CD14-positive monocyte (primary cell): Measurements from ENCODE around the gene SPTBN5. TPM values are rescaled to one million over a fixed set of nuclear protein-coding genes. Genes with fewer than 3 reads are reported as not detected.

Source experiments
- DNase-seq, 3 donors: peaks; one replicate each; pipeline ENCODE4 v3.0.0-alpha.2; 2011 to 2022
- H2AFZ ChIP-seq: 2 replicates; pipeline ENCODE4 v1.6.0; 2012; ENCODE audit warnings: mild to moderate bottlenecking, low read depth, low read length, inconsistent platforms; ENCODE audit not compliant: insufficient read depth, poor library complexity, severe bottlenecking
- H3K27ac ChIP-seq, 2 donors: 1 replicate in 1 of 2; 2 replicates in 1 of 2; pipeline ENCODE4 v1.5.1; 2012 to 2013; ENCODE audit warnings: low read length in 2 of 2, control low read depth in 1 of 2, inconsistent platforms in 1 of 2, low read depth in 1 of 2, mild to moderate bottlenecking in 1 of 2
- H3K27me3 ChIP-seq, 2 donors: one replicate each; pipeline versions ENCODE4 v1.6.0 to v1.6.1; 2011 to 2013; ENCODE audit warnings: low read length in 2 of 2; ENCODE audit not compliant: control insufficient read depth in 2 of 2, insufficient read depth in 2 of 2
- H3K36me3 ChIP-seq, 2 donors: replicated peaks in 1 of 2; 1 replicate in 1 of 2; 2 replicates in 1 of 2; pipeline versions ENCODE4 v1.5.1 to v1.6.1; 2012 to 2013; ENCODE audit warnings: low read length in 2 of 2, control low read depth in 1 of 2, inconsistent platforms in 1 of 2, mild to moderate bottlenecking in 1 of 2; ENCODE audit not compliant: insufficient read depth in 2 of 2, control insufficient read depth in 1 of 2
- H3K4me1 ChIP-seq, 2 donors: 1 replicate in 1 of 2; 2 replicates in 1 of 2; pipeline versions ENCODE4 v1.5.1 to v1.6.1; 2012 to 2013; ENCODE audit warnings: low read length in 2 of 2, control low read depth in 1 of 2, inconsistent platforms in 1 of 2, mild to moderate bottlenecking in 1 of 2, moderate library complexity in 1 of 2; ENCODE audit not compliant: insufficient read depth in 2 of 2, control insufficient read depth in 1 of 2
- H3K4me2 ChIP-seq: replicated peaks from 2 replicates; pipeline ENCODE3; 2012; ENCODE audit warnings: low read length, moderate library complexity, mild to moderate bottlenecking; ENCODE audit not compliant: poor library complexity, severe bottlenecking; ENCODE audit errors: extremely low read depth
- H3K4me3 ChIP-seq, 3 experiments: fragments of 200-600 bp in 1 of 3; sonication (generic) in 1 of 3; replicated peaks in 1 of 3; 1 replicate in 2 of 3; 2 replicates in 1 of 3; pipeline ENCODE4 v1.5.1; 2011 to 2013; ENCODE audit warnings: low read length in 3 of 3, mild to moderate bottlenecking in 3 of 3, control low read depth in 2 of 3, low read depth in 2 of 3, inconsistent platforms in 1 of 3, moderate library complexity in 1 of 3
- H3K79me2 ChIP-seq: 2 replicates; pipeline ENCODE4 v1.6.0; 2012; ENCODE audit warnings: mild to moderate bottlenecking, control low read depth, inconsistent platforms, low read length, moderate library complexity; ENCODE audit not compliant: insufficient read depth
- H3K9ac ChIP-seq: 2 replicates; pipeline ENCODE4 v1.6.0; 2017; ENCODE audit warnings: low read length, mild to moderate bottlenecking; ENCODE audit not compliant: insufficient read depth, poor library complexity, severe bottlenecking
- H3K9me3 ChIP-seq, 2 donors: replicated peaks in 1 of 2; 1 replicate in 1 of 2; 2 replicates in 1 of 2; pipeline versions ENCODE4 v1.5.1 to v1.6.1; 2012 to 2013; ENCODE audit warnings: low read length in 2 of 2, control low read depth in 1 of 2; ENCODE audit not compliant: control insufficient read depth in 1 of 2, insufficient read depth in 1 of 2
- H4K20me1 ChIP-seq: 2 replicates; pipeline ENCODE4 v1.6.0; 2012; ENCODE audit warnings: mild to moderate bottlenecking, low read length, control low read depth, moderate library complexity; ENCODE audit not compliant: insufficient read depth
- H3K27ac Mint-ChIP-seq, 7 donors: one replicate each; pipeline ENCODE4 v1.8.0; 2020; ENCODE audit warnings: mild to moderate bottlenecking in 7 of 7, mixed read lengths in 7 of 7, moderate library complexity in 6 of 7, inconsistent platforms in 2 of 7
- H3K27me3 Mint-ChIP-seq, 3 donors: one replicate each; pipeline ENCODE4 v1.8.0; 2021 to 2022; ENCODE audit warnings: low read depth in 3 of 3, mild to moderate bottlenecking in 3 of 3, mixed read lengths in 3 of 3, moderate library complexity in 3 of 3, inconsistent platforms in 1 of 3
- H3K36me3 Mint-ChIP-seq, 2 donors: one replicate each; pipeline ENCODE4 v1.8.0; 2020; ENCODE audit warnings: mixed read lengths in 2 of 2, inconsistent platforms in 1 of 2, mild to moderate bottlenecking in 1 of 2
- H3K4me1 Mint-ChIP-seq: one replicate; pipeline ENCODE4 v1.8.0; 2020; ENCODE audit warnings: mild to moderate bottlenecking, mixed read lengths
- H3K4me3 Mint-ChIP-seq, 2 donors: one replicate each; pipeline ENCODE4 v1.8.0; 2020; ENCODE audit warnings: mild to moderate bottlenecking in 2 of 2, mixed read lengths in 2 of 2, moderate library complexity in 1 of 2
- H3K9me3 Mint-ChIP-seq, 7 donors: one replicate each; pipeline ENCODE4 v1.8.0; 2020 to 2022; ENCODE audit warnings: mixed read lengths in 7 of 7, mild to moderate bottlenecking in 6 of 7, moderate library complexity in 6 of 7, inconsistent platforms in 2 of 7
- WGBS: methylation state at CpG from one replicate; pipeline ENCODE4 v1.1.5; 2013; ENCODE audit warnings: missing lambda C conversion rate; ENCODE audit not compliant: insufficient coverage; 5-methylcytosine and 5-hydroxymethylcytosine counted together
- intact Hi-C, 2 donors: fragments of 100-400 bp; cut with micrococcal nuclease; formaldehyde crosslinking; loops; one replicate each; pipeline versions ENCODE4 v1.15.0 to v1.15.1; 2023
- polyA plus RNA-seq, 3 donors: library from polyadenylated mRNA; depleted of rRNA in 1 of 3; unstranded in 2 of 3; stranded (reverse) in 1 of 3; fragments of 300-500 nt in 2 of 3; fragments of >200 nt in 1 of 3; fragmentation: Illumina TruSeq in 2 of 3; gene quantifications; 1 replicate in 2 of 3; 2 replicates in 1 of 3; pipeline ENCODE4 v1.2.3, GENCODE V29; 2012 to 2021
- TF ChIP-seq, protein P1 (sequence below): fragments of 200-600 bp; IDR thresholded peaks from one replicate; pipeline ENCODE4 v1.8.0; 2022; ENCODE audit warnings: antibody characterized with exemption, mild to moderate bottlenecking

The SPTBN5 gene
- polyA plus RNA-seq, 3 donors = 0.29 TPM; not detected in 2

DNA sequence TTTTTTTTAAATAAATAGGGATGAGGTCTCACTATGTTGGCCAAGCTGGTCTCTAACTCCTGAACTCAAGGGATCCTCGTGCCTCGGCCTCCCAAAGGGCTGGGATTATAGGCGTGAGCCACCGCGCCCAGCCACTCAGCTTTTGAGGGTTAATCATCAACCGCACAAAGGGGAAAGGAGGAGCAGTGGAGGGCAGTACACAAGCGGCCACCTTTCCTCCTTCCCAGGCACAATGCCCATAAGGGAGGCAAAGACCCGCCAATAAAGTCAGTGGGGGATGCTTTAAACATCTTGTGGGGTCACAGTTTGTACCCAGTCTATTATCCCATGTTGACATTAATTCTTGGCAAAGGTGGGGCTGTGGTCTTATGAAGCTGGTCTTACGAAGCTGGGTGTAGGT lies 46.1 kb upstream of the SPTBN5 start:
- Histone ChIP-seq H4K20me1 (peaks cover 26% of the 10 kb centered on the region), H3K27me3 (no peaks in the 10 kb centered on the region), H2AFZ (no peak overlapping the region), H3K79me2 (peaks cover 32% of the 10 kb centered on the region), H3K9me3 (no peaks in the 10 kb centered on the region), H3K9ac (no peak overlapping the region), H3K27ac (no peak overlapping the region), H3K36me3 (peaks cover 40 to 73% of the 10 kb centered on the region in 2 donors), H3K4me2 (no peak overlapping the region), H3K4me3 (no peak overlapping the region), H3K4me1 (peaks cover 26 to 34% of the 10 kb centered on the region in 2 donors)
- Mint-ChIP-seq H3K4me3 (no peak overlapping the region), H3K9me3 (peaks cover 0 to 2% (median 0%) of the 10 kb centered on the region in 7 donors), H3K27ac (no peak overlapping the region), H3K27me3 (peaks cover 0 to 6% (median 0%) of the 10 kb centered on the region in 3 donors), H3K36me3 (peaks cover 79 to 89% of the 10 kb centered on the region in 2 donors), H3K4me1 (peaks cover 34% of the 10 kb centered on the region)
- 87% methylated on average over 3 of the region's 9 CpGs for whole genome bisulfite sequencing
- TF ChIP-seq, protein P1, sequence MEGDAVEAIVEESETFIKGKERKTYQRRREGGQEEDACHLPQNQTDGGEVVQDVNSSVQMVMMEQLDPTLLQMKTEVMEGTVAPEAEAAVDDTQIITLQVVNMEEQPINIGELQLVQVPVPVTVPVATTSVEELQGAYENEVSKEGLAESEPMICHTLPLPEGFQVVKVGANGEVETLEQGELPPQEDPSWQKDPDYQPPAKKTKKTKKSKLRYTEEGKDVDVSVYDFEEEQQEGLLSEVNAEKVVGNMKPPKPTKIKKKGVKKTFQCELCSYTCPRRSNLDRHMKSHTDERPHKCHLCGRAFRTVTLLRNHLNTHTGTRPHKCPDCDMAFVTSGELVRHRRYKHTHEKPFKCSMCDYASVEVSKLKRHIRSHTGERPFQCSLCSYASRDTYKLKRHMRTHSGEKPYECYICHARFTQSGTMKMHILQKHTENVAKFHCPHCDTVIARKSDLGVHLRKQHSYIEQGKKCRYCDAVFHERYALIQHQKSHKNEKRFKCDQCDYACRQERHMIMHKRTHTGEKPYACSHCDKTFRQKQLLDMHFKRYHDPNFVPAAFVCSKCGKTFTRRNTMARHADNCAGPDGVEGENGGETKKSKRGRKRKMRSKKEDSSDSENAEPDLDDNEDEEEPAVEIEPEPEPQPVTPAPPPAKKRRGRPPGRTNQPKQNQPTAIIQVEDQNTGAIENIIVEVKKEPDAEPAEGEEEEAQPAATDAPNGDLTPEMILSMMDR = no peak
- DNase-seq = no peak
- intact Hi-C loops = loop anchor here in 1 of 2 donors (5.0 kb wide), 1 partner anchor 32 kb away; the partner anchor contains the start of gene EHD4

DNA sequence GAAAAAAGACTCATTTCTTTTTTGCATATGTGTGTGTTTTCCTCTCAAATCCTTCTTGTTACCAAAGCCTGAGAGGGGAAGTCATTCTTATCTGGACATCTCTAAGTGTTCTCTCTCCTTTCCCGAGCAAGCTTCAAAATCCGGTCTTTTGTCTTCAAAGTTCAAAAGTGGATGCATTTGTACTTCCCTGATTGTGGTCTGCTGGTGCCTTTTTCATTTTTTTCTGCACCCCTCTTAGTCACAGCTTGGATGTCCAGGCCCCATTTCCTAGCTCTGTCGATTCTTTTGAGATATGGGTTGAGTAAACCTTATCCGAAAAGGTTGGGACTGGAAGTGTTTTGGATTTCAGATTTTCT lies 43.7 kb upstream of the SPTBN5 start:
- intact Hi-C loops = loop anchor here (2.0 to 5.0 kb wide), 2 partner anchors 31 to 35 kb away; partner anchors contain the start of gene EHD4 (in 1 of the 2)
- Histone ChIP-seq H3K9me3 (no peaks in the 10 kb centered on the region), H4K20me1 (peaks cover 8% of the 10 kb centered on the region), H3K4me3 (no peak overlapping the region), H3K27ac (peak overlapping the region; percentile 65 to 82), H3K4me1 (peaks cover 33 to 47% of the 10 kb centered on the region in 2 donors), H3K9ac (no peak overlapping the region), H3K36me3 (peaks cover 27 to 59% of the 10 kb centered on the region in 2 donors), H3K79me2 (peaks cover 37% of the 10 kb centered on the region), H3K4me2 (no peak overlapping the region), H3K27me3 (no peaks in the 10 kb centered on the region), H2AFZ (no peak overlapping the region)
- peak overlapping the region; percentile 90 to 98 (median 94) for H3K27ac Mint-ChIP-seq
- TF ChIP-seq, protein P1 = no peak
- H3K4me3 Mint-ChIP-seq = no peak overlapping the region
- peaks cover 0 to 5% (median 0%) of the 10 kb centered on the region in 3 donors for H3K27me3 Mint-ChIP-seq
- H3K4me1 Mint-ChIP-seq = peaks cover 51% of the 10 kb centered on the region
- no CpG with 5 or more reads among the region's 4 CpGs for WGBS
- peaks cover 81 to 88% of the 10 kb centered on the region in 2 donors for H3K36me3 Mint-ChIP-seq
- peaks cover 0 to 2% (median 0%) of the 10 kb centered on the region in 7 donors for H3K9me3 Mint-ChIP-seq
- peak in 2 of 3 donors; percentile 43 to 65 for DNase-seq
